ENCODE data around the gene LDLRAD4.

DNA sequence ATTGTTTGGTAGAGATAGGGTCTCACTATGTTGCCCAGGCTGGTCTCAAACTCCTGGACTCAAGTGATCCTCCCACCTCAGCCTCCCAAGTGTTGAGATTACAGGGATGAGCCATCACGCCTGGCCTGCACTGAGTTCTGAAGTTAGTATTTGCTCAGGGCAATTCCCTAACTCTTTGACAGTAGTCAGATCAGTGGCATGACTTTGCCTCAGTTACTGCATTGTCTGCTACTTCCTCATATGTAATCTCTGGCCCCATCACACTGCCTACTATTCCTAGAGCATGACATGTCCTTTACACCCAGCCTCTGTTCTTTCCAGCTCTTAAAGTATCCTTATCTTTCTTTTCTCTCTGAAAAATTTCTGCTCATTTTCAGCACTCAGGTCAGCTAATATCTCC lies 193.5 kb downstream of the LDLRAD4 start:
- TF ChIP-seq TAF1 (IDR thresholded peaks at IDR 0.05; ENCODE audit: low read depth, low read length) (no peak), POLR2A (IDR thresholded peaks at IDR 0.05; ENCODE audit: low read depth, low read length) (no peak), POLR2AphosphoS5 (IDR thresholded peaks at IDR 0.05; ENCODE audit: low read depth, low read length) (no peak)

Measured in GM12891 (cell line).